Measurements from ENCODE around the gene TCEAL4.

DNA sequence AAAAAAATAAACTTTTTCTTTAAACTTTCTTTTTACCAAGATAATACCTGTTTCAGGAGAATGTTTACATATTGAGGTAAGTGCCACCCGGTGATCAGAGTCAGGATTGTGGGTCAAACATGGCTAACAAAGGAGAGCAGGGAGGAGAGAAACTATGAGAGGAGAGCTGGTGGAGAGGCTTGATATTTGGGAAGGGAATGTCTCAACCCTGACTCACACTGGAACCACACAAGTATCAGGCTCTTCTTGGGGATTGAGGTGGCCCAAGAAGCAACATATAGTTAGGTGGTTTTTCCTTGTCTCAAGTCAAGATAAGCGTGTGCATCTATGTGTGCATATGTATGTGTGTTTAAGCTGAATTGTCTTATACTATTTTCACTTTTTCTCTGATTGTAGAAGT is 50.1 kb downstream of the TCEAL4 start:
- TF ChIP-seq EZH2 (IDR thresholded peaks at IDR 0.05) (no peak), POLR2AphosphoS5 (IDR thresholded peaks at IDR 0.05; ENCODE audit: borderline replicate concordance, low read depth, low read length) (no peak), FOXP2 (optimal IDR thresholded peaks at IDR 0.05; ENCODE audit: control extremely low read depth, extremely low read length, insufficient read depth) (no peak)

All from SK-N-MC (cell line).